Measurements from ENCODE around the gene RPS6KB2.

- no peak for TF ChIP-seq CEBPB (tag; IDR thresholded peaks at IDR 0.05)
- TF ChIP-seq, protein P1, sequence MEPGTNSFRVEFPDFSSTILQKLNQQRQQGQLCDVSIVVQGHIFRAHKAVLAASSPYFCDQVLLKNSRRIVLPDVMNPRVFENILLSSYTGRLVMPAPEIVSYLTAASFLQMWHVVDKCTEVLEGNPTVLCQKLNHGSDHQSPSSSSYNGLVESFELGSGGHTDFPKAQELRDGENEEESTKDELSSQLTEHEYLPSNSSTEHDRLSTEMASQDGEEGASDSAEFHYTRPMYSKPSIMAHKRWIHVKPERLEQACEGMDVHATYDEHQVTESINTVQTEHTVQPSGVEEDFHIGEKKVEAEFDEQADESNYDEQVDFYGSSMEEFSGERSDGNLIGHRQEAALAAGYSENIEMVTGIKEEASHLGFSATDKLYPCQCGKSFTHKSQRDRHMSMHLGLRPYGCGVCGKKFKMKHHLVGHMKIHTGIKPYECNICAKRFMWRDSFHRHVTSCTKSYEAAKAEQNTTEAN (CRISPR knock-in tag; IDR thresholded peaks at IDR 0.05): no peak
- no peak for TF ChIP-seq HCFC1 (IDR thresholded peaks at IDR 0.05; ENCODE audit: low read depth, low read length)
These were observed 1.4 kb downstream of the RPS6KB2 start for GRCh38 chr11:67429722-67430121.

Data from K562 (cell line).